NK-92 (cell line): ENCODE results near the gene ZCCHC2.

Source experiments
- DNase-seq: peaks from one replicate; lab custom pipeline; 2025; ENCODE audit not compliant: unreplicated experiment; lab: John Stamatoyannopoulos, UW

ZCCHC2 gene

GRCh38 chr18:62522504-62523254, at the start of gene ZCCHC2:
TSS of gene ZCCHC2 (plus strand) at chr18:62523025. CDS start at chr18:62523425, 400 bp downstream.
- DNase-seq: peak; percentile 83

GRCh38 chr18:62479574-62479973, 43.3 kb upstream of the ZCCHC2 start:
- no peak for DNase-seq

GRCh38 chr18:62480927-62481326, 41.9 kb upstream of the ZCCHC2 start:
- DNase-seq: no peak

GRCh38 chr18:62484941-62485340, 37.9 kb upstream of the ZCCHC2 start:
- DNase-seq: no peak

- no peak for DNase-seq
Observed at GRCh38 chr18:62485684-62486083, 37.1 kb upstream of the ZCCHC2 start.

GRCh38 chr18:62486290-62486964, 36.4 kb upstream of the ZCCHC2 start:
- no peak for DNase-seq

- no peak for DNase-seq
Observed at GRCh38 chr18:62487161-62487560, 35.7 kb upstream of the ZCCHC2 start.

- no peak for DNase-seq
Observed at GRCh38 chr18:62490967-62491695, 31.7 kb upstream of the ZCCHC2 start.

- no peak for DNase-seq
Observed at GRCh38 chr18:62493033-62493862, 29.6 kb upstream of the ZCCHC2 start.

- DNase-seq: no peak
Observed at GRCh38 chr18:62494764-62495163, 28.1 kb upstream of the ZCCHC2 start.

GRCh38 chr18:62496262-62496661, 26.6 kb upstream of the ZCCHC2 start:
- no peak for DNase-seq

GRCh38 chr18:62497190-62497772, 25.5 kb upstream of the ZCCHC2 start:
- DNase-seq: no peak

- DNase-seq: no peak
Observed at GRCh38 chr18:62498616-62499262, 24.1 kb upstream of the ZCCHC2 start.

GRCh38 chr18:62499263-62499650, 23.6 kb upstream of the ZCCHC2 start:
- DNase-seq: no peak

- DNase-seq: no peak
Observed at GRCh38 chr18:62500174-62500573, 22.7 kb upstream of the ZCCHC2 start.

GRCh38 chr18:62500966-62501591, 21.7 kb upstream of the ZCCHC2 start:
- DNase-seq: no peak

GRCh38 chr18:62505669-62506494, 16.9 kb upstream of the ZCCHC2 start:
- no peak for DNase-seq

GRCh38 chr18:62506495-62507143, 16.2 kb upstream of the ZCCHC2 start:
- DNase-seq: no peak
